SJCRH30 (cell line): ENCODE results near the gene MAP3K5. TPM values are rescaled to one million over a fixed set of nuclear protein-coding genes. Genes with fewer than 3 reads are reported as not detected.

Source experiments
- DNase-seq, 2 experiments: peaks; one replicate each; pipeline ENCODE4 v3.0.0-alpha.2; 2015 to 2020
- H3K27ac ChIP-seq: fragments of 250-450 bp; sonication (Bioruptor Pico); 2 replicates; pipeline ENCODE4 v1.5.1; 2020; ENCODE audit warnings: mild to moderate bottlenecking, moderate library complexity
- H3K27me3 ChIP-seq: fragments of 250-450 bp; sonication (Bioruptor Pico); 2 replicates; pipeline ENCODE4 v1.5.1; 2020; ENCODE audit warnings: mild to moderate bottlenecking, moderate library complexity
- H3K36me3 ChIP-seq: fragments of 250-450 bp; sonication (Bioruptor Pico); 2 replicates; pipeline ENCODE4 v1.5.1; 2020; ENCODE audit warnings: mild to moderate bottlenecking, moderate library complexity
- H3K4me1 ChIP-seq: fragments of 250-450 bp; sonication (Bioruptor Pico); 2 replicates; pipeline ENCODE4 v1.5.1; 2020; ENCODE audit warnings: mild to moderate bottlenecking, moderate library complexity
- H3K4me3 ChIP-seq: fragments of 250-450 bp; sonication (Bioruptor Pico); 2 replicates; pipeline ENCODE4 v1.5.1; 2020; ENCODE audit warnings: mild to moderate bottlenecking, moderate library complexity
- H3K9me3 ChIP-seq: fragments of 250-450 bp; sonication (Bioruptor Pico); replicated peaks from 2 replicates; pipeline ENCODE4 v1.5.1; 2020; ENCODE audit warnings: mild to moderate bottlenecking, moderate library complexity
- total RNA-seq: library from RNA; depleted of rRNA; stranded (reverse); fragments of >200 nt; shearing (Covaris generic); gene quantifications from 2 replicates; pipeline ENCODE4 v1.2.3, GENCODE V29; 2014; rRNA removed

The MAP3K5 gene
- total RNA-seq, 1 experiment from 2014 or later: 15.9 TPM

GRCh38 chr6:136510299-136510698 is 282.0 kb downstream of the MAP3K5 start:
- Histone ChIP-seq H3K36me3 (no peaks in the 10 kb centered on the region), H3K4me1 (no peaks in the 10 kb centered on the region), H3K27ac (no peak overlapping the region), H3K27me3 (no peaks in the 10 kb centered on the region; the same call in 1 of the 2 replicates), H3K4me3 (no peak overlapping the region), H3K9me3 (no peaks in the 10 kb centered on the region)
- DNase-seq: no peak

GRCh38 chr6:136508725-136509392 is 283.4 kb downstream of the MAP3K5 start:
- no peak overlapping the region for H3K27ac ChIP-seq
- no peak for DNase-seq
- H3K27me3 ChIP-seq: no peaks in the 10 kb centered on the region; the same call in 1 of the 2 replicates
- no peaks in the 10 kb centered on the region for H3K36me3 ChIP-seq
- no peak overlapping the region for H3K4me3 ChIP-seq
- H3K4me1 ChIP-seq: no peaks in the 10 kb centered on the region
- no peaks in the 10 kb centered on the region for H3K9me3 ChIP-seq

Other genes starting within 250 kb of the MAP3K5 start
- 0.06 and 0.13 TPM in 2 replicates for gene MAP7, start 242.1 kb downstream of the MAP3K5 start, total RNA-seq
- 3.6 and 3.9 TPM in 2 replicates for gene PEX7, start 30.1 kb upstream of the MAP3K5 start, total RNA-seq
- gene SLC35D3, start 129.8 kb upstream of the MAP3K5 start, total RNA-seq: 0.05 and 0.06 TPM in 2 replicates